ENCODE measurements around the gene TRIP13.
"Not testable (repeated sequence)": the region's sequence is repeated elsewhere in the genome, so short reads cannot be mapped to it uniquely, and the experiment has no call there.

The TRIP13 gene

DNA sequence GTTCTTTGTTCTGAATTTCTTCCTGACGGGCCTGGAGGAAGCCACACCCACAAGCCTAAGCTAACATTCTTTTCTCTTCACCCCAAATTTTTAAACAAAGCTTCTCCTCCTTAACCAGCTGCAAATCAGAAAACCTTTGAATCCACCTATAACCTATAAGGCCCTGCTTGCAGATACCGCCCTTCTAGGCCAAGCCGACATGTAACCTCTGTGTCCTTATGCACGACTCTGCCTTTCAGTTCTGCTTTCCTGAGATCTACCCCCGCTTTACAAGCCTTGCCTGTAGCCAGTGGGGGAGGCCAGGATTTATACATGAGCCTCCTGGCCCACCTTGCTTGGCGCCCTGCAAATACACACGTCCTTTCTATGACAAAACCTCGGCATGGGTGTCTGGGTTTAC is 19.4 kb upstream of the TRIP13 start:
- DNase-seq: no peak

DNA sequence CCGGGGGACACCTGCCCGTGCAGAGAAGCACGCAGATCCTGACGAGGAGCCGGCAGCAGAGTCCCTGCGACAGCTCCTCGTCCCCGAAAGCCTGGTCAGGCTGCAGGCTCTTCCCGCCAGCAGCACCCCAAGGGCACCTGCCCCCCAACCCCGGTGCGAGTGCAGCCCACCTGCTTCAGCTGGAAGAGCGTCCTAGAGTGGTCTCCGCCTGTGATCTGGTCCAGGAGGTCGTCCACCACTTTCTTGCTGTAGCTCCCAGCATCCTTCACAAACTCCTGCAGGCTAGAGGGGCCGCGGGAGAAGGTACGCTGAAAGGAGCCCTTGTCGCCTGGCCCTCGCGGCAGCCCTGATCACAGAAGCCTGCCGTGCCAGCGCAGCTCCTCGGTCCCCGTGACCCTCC is 16.8 kb upstream of the TRIP13 start:
- DNase-seq: no peak

DNA sequence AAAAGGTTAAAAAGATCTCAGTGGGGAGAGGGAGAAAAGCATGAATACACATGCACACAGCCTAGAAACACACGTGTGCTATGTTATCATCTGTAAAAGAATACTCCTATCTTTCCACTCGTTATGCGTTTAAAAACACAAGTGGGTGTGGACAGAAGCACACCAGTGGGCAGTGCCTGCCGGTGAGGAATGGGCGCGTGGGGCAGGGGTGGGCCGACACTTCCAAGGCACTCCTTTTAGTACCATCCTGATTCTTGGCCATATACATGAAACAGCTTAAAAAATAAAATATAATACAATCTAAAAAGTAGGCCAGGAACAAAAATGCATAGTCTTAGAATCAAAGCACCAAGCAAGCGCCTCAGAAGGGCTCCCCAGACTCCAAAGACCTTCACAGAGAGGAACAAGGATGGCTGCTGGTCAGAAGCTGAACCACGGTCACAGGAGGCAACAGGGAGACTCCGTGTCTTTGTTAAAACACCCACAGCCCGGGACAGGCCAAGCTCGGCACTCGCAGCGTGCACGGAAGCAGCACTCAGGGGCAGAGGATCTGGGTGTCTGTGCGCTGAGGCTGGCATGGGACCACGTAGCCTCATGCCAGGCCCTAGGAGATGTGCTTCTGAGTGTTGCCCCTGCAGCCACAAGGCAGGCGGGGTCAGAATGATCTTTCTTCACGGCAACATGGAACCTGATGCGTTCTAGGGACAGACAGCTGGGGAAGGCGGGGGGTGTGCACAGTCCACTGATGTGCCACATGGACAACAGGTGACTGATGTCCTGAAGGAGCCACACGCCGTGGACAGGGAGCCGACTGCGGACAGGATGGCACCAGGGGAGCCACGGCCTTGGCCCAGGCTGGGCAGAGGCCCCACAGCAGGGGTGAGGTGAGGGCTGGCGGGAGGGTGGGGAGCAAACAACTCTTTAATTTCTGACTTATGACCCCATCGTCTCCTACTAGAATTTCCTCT is 16.0 kb upstream of the TRIP13 start:
- DNase-seq: no peak

DNA sequence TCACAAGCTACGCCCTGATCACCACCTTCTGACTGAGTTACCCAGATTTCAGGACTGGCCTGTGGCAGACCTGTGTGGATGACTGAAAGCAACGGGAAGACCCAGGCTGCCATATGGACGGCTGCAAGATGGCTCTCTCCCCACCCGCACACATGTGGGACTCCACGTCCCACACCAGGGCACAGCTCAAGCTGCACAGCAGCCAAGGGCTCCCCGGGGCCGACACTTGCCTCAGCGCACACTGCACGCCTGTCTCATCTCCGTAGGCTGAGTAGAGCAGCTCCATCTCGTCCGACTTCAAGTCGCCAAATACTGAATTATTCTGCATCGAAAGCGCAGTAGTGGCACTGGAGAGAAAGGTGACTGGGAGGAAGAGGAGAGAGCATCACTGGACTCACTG is 14.6 kb upstream of the TRIP13 start:
- DNase-seq: no peak

DNA sequence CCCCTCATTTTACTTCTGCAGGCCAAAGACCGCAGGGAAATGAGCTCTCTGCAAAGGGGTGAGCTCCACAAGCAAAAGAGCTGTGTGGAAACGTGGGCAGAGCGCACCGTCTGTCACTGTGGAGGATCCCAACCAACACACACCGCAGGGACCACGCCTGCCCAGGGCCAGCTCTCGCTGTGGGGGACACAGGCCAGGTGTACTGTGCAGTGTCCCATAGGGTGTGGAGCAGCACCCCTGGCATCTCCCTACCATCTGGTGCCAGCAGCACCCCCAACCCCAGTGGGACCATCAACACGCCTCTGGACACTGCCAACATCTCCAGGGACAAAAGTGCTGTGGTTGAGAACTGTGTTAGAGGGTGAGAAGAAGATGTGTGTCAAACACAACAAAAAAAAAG is 14.0 kb upstream of the TRIP13 start:
- not testable (repeated sequence) for DNase-seq

DNA sequence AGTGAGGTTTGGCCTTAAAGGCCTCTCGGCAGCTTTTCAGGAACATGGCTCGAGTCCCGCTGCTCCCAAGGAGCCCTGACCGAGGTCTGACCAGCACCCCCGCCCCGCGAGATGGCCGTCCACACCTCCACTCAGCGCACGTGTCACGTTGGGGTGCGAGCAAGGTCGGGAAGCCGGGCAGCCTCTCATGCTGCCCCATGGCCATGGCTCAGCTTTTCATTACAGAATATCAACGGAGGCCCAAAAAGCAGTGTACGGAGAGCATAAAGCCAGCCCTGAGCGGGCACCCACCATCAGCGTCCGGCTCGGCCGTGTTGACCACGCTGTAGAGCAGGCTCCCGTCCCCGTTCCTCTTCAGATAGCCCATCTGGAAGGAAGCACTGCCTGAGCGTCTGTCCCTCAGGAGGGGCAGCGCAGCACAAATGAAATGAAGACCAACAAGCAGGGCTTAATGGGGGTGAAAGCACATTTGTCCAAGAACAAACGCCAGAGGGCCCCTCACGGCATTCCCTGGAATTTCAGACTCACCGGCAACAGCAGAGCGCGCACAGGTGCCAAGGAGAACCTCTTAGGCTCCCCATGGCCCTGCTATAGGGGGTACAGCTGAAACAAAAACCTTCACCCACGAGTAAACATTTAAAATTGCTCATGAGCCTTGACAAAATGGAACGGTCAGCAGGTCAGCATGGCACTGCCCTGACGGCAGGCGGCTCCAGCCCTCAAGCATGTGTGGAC is 11.7 kb upstream of the TRIP13 start:
- DNase-seq: no peak

DNA sequence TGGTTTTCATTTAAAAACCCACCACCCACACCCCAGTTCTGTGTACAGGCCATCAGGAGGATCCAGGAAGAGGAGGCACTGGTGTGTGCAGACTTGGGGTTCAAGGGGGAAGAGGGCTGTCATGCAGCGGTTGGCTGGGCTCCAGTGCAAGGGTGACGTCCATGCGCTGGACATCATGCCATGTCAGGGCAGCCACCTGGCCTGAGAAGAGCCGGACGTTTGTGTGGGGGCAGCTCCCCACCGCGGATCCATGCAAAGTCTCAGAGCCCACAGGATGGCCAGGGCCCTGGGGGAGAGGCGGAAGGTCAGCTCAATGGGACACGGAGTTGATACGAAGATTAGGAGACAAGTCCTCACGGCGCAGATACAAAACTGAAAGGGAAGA is 11.1 kb upstream of the TRIP13 start:
- DNase-seq: no peak

DNA sequence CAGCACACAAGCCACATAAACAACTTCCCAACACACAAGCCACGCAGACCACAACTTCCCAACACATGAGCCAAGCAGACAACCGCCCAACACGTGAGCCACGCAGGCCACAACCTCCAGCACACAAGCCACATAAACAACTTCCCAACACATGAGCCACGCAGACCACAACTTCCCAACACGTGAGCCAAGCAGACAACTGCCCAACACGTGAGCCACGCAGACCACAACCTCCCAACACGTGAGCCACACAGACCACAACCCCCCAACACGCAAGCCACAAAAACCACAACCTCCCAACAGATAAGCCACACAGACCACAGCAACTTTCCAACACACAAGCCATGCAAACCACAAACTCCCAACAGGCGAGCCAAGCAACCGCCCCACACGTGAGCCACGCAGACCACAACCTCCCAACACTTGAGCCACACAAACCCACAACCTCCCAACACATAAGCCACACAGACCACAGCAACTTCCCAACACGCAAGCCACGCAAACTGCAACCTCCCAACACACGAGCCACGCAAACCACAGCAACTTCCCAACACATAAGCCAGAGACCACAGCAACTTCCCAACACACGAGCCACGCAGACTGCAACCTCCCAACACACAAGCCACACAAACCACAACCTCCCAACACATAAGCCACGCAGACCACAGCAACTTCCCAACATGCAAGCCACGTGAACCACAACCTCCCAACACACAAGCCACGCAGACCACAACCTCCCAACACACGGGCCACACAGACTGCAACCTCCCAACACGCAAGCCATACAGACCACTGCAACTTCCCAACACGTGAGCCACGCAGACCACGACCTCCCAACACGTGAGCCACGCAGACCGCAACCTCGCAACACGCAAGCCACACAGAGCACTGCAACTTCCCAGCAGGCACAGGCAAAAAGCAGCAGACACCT is 10.2 kb upstream of the TRIP13 start:
- DNase-seq: no peak

DNA sequence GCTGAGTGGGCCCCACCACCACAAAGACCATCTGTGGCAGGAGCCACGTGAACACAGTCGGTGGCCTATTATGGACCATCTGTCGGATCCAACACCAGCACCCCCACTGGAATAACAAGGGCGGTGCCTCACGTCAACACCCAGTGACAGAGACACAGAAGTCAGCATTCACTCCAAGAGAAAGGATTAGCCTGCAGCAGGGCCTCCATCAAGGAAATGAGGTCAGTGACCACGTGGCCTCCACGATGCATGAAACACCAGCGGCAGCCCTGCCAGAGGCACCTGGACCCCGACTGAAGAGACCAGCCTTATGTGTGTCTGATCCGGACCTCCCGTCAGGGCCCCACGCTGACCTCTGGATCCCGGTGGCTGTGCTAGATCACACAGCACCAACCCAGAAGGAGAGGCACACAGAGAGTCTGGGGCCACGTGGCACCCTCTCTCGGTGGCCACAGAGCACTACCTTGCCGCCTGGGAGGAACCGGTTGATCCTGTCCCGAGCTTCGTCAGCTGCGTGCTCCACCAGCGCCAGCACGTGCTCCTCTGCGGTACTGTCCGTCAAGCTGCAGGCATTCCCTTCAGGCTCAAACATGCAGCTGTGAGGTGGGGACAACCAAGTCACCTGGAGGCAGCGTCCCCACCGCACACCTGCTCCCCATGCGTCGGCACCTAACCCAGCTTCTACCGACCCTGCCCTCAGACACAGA is 9.1 kb upstream of the TRIP13 start:
- DNase-seq: no peak

DNA sequence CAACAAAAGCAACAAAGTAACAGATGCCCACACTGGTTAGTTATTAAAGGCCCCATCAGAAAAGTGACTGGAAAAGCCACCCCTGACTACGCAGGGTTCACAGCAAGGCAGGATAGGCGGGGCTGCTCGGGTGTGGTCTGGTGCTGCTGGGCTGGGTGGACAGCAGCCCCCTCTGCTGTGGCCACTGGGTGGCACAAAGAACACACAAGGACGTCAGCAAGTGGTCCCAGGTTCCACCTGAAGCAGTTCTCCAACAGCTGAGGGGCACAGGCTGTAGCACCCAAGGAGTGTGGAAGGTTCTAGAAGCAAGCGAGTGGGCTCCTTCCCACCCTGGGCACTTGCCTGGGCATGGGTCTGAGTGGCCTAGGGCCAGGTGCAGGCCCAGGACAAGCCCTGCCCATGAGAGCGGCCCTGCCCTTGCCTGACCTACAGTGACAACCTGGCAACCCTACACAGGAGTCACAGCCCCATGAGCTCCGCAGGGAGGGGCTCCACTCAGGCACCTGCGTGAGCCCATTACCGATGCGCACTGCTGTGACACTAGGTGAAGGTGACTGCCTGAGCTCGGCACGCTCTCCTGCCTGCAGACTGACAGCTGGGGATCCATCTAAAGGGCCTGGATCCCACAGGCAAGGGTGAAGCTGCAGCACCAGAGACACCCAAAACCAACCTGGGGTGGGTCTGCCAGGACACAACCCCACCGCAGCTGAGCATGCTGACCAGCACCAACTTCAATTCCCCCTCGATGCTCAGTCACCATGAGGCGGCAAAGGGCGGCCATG is 8.1 kb upstream of the TRIP13 start:
- no peak for DNase-seq

DNA sequence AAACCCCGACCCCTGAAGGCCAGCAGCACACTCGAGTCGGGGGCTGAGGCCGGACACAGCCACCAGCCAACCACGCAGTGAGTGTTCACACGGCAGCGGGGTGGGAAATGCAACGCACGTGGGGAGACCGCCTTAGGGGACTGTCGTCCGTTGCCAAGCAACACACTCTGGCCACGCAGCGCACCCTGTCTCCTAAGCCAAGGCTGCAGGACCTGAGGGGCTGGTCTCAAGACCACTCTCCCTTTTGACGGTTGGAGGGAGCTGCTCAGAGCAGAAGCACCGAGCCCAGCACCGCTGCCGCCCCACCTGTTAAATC is 7.6 kb upstream of the TRIP13 start:
- DNase-seq: no peak

DNA sequence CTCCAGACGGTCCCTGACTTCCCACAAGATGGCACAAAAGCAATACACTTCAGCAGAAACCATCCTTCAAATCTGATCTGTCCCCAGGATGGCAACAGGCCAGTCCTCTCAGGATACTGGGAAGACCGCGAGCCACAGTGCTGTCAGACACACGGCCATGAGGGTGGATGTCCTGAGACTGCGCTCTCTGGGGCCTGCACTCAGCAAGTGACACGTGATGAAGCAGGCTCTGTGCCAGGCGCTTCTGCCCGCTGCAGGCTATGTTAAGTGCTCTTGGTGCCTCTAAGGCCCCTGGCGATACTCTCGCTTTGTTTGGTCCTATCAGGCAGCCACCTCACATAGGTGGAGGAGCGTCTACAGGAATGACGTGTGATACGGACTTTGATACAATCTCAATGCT is 7.2 kb upstream of the TRIP13 start:
- no peak for DNase-seq

DNA sequence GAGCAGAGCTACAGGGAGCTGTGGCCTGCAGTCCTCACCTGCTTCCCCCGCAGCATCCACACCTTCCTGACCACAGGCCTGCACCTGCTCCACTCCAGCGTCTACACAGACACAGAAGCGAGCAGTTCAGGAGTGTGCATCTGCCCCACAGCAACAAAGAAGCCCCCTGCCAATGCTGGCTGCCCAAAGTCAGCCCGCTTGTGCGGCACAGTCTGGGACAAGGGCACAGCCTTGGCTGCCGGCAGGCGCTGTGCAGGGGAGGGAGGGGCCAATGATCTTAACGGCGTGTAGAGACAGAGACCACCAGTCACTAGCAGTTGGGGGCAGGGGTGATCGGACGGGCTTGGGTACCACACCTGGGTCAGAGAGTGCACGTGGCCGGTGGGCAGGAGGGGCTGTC is 6.6 kb upstream of the TRIP13 start:
- no peak for DNase-seq

DNA sequence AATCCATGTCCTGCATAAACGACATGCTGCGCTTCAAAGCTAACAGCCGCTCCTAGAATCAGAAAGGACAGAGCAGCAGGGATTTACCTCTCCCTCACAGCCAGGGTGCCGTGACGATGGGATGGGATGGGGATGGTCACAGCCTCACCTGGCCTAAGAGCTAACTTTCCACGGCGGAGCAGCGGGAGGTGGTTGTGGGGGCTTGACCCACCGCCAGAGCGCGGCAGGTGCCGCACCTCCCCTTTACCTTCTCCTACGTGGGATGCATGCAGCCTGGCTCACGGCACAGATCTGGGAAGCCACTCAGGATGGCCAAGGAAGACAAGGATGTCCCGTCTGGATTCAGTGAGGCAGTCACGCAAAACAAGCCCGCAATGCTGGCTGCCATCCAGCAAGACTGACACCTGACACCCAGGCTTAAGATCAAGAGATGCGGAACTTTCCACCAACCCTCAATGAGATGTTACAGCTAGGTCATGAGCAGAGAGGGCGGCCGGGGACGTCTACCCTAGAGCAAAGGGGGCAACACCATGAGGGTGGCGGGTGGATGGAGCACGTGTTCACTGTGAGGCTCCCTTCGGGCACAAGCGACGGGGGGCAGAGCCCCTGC is 5.9 kb upstream of the TRIP13 start:
- no peak for DNase-seq

DNA sequence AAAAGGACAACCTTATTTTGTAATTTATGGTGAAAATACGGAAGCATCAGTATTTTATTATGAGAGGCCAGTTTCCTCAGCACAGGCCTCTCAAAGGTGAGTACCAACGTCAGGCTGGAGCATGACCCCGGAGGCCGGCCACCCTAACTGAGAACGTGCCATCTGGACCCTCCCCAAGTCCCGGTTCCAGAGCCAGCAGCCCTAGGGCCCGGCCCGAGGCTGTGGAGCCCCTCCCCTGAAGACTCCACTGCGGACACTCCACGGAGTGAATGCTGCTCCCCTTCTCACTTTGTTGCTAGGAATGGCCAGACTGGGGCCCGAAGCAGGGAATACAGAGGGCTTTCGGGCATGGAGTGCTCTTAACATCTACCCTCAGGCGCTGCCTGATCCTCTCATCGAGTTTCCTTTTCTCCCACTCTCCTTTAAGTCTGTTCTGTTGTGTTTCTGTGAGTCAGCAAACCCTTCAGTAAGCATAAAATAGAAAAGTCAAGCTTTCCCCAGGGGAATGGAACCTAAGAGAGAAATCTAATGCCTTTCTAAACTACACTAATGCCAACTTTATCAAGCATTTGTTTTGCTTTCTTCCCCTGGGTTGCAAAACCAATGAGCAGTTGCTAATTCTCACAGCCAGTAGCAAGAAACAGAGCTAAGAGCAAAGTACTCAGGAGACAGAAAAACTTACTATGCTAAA is 4.6 kb upstream of the TRIP13 start:
- no peak for DNase-seq

DNA sequence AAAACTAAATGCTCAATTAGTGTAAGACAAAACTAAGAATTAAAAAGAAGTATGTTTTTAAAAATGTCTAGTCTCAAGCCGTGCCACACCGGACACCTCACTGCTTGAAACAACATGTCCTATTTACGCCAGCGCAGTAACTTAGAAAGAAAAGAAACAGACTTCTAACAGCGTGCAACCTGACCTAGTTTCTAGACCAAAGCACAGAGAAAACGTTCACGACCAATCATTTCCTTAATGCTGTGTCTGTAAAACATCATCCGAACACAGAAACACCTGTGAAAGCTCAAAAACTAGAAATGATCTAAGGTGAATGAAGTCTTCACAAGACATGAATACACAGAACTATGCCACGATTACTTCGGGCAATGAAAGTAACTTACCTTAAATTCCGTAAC is 4.0 kb upstream of the TRIP13 start:
- no peak for DNase-seq

DNA sequence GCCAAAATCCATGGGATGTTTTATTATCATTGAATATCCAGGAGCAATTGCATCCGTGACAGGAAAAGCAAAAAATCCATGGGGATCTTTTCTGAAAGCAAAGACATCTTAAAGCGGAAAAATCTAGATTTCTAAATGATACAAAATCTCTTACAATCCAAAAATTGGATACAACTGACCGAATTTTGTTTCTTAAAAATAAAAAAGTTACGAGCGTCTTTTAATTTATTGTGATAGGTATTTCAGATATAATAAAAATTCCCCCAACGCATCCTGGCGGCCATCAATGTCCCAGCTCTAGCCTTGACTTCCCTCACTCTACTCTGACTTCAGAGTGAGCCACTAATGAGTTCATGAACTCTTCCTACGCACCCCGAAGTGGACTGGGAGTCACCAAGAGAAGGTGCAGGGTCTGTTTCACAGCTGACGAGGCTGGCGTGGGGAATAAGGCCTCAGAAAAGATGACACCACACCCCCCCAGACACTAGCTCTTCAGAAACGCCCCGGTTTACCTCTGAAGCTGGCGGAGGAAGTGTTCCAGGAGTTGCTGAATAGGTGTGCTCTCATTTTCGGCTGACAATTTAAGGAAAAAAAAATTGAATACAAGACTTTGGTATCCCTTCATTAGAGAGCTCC is 3.5 kb upstream of the TRIP13 start:
- DNase-seq: no peak

DNA sequence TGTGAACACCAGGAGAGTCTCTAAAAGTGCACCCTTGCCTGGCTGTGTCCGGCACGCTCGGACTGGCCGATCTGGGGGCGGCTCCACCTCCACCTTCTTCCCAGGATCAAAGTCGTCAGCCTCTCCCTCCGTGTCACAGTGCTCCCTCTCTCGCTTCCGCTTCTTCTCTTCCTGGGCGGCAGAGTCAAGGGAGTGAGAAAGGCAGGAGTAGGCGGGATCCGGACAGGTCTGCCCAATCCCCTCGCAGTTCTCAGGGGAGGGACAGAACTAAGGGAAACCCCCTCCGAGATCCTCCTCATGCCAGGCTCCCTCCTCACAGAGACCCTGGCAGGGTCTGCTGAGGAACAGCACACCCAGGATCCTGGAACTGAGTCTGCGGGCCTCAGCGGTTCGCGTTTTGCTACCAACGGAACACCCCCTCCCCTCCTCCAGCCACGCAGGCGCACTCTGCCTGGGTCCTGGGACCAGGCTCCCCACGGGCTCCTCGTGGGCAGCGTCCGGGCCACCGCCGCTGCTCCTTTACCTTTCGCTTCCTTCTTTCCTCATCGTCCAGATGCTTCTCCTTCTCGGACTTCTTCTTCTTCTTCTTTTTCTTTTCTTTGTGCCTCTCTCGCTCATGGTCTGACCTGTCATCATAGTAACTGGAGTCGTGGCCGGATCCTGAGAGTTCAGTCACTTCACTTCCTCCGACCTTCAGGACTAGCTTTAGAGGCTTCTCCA is 1.4 kb upstream of the TRIP13 start:
- no peak for DNase-seq

DNA sequence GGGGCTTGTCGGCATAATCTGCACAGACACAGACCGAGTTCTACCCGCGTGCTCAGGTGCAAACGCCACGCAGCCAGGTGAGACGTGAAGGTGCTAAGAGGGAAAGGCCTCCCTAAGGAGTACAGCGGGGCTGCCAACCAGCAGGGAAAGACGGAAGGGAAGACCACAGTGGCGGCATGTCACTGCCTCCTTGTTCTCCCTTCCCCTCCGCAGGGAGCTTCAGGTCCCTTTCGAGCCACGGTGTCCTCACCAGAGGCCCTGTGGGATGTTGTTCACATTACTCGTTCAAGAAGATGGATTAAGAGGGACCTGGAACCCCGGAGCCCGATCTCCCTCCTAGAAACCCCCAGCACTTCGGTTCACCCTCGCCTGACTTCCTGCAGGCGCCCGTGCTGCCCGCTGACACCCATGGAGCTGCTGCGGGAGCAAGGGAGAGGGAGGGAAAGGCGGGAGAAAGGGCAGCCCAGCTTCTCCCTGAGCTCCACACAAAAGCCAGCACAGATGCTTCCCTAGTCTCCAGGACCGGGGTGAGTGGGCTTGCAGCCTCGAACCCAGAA is 769 bp upstream of the TRIP13 start:
- DNase-seq: no peak
